HUES6 (cell line): ENCODE results near the gene CACNA1C.

Experiments
- H3K27ac ChIP-seq: 2 replicates; pipeline ENCODE4 v1.7.0; 2013; ENCODE audit warnings: low read depth, mild to moderate bottlenecking, low read length, inconsistent platforms
- H3K27me3 ChIP-seq: 2 replicates; pipeline ENCODE4 v1.6.1; 2013; ENCODE audit warnings: low read length; ENCODE audit not compliant: control insufficient read depth, insufficient read depth
- H3K36me3 ChIP-seq: 2 replicates; pipeline ENCODE4 v1.6.1; 2013; ENCODE audit warnings: low read length; ENCODE audit not compliant: control insufficient read depth, insufficient read depth
- H3K4me1 ChIP-seq: 2 replicates; pipeline ENCODE4 v1.6.1; 2013; ENCODE audit warnings: low read length; ENCODE audit not compliant: control insufficient read depth, insufficient read depth
- H3K4me3 ChIP-seq: 2 replicates; pipeline ENCODE4 v1.5.1; 2013; ENCODE audit warnings: low read depth, low read length
- H3K9ac ChIP-seq: one replicate; pipeline ENCODE4 v1.6.1; 2013; ENCODE audit warnings: mild to moderate bottlenecking, low read length
- H3K9me3 ChIP-seq: 2 replicates; pipeline ENCODE4 v1.6.1; 2013; ENCODE audit warnings: low read depth, low read length; ENCODE audit not compliant: control insufficient read depth, insufficient read depth

Gene CACNA1C

GRCh38 chr12:2016862-2017545, 35.8 kb upstream of the CACNA1C start:
- Histone ChIP-seq H3K9me3 (peaks cover 5% of the 10 kb centered on the region; the same call in 1 of the 2 replicates), H3K27ac (no peak overlapping the region), H3K27me3 (no peaks in the 10 kb centered on the region), H3K36me3 (no peaks in the 10 kb centered on the region), H3K9ac (no peak overlapping the region), H3K4me1 (peaks cover 10% of the 10 kb centered on the region; the same call in 1 of the 2 replicates), H3K4me3 (no peak overlapping the region)

GRCh38 chr12:2017546-2018337, 35.0 kb upstream of the CACNA1C start:
- no peak overlapping the region for H3K4me3 ChIP-seq
- no peaks in the 10 kb centered on the region for H3K36me3 ChIP-seq
- H3K27me3 ChIP-seq, result no peaks in the 10 kb centered on the region
- H3K9ac ChIP-seq, result no peak overlapping the region
- peaks cover 10% of the 10 kb centered on the region; the same call in 1 of the 2 replicates for H3K4me1 ChIP-seq
- peaks cover 5% of the 10 kb centered on the region; the same call in 1 of the 2 replicates for H3K9me3 ChIP-seq
- H3K27ac ChIP-seq, result no peak overlapping the region

GRCh38 chr12:2018391-2018790, 34.4 kb upstream of the CACNA1C start:
- Histone ChIP-seq H3K36me3 (no peaks in the 10 kb centered on the region), H3K4me3 (no peak overlapping the region), H3K27ac (no peak overlapping the region), H3K9ac (no peak overlapping the region), H3K27me3 (no peaks in the 10 kb centered on the region; the same call in 1 of the 2 replicates), H3K9me3 (peaks cover 5% of the 10 kb centered on the region; the same call in 1 of the 2 replicates), H3K4me1 (peaks cover 10% of the 10 kb centered on the region; the same call in 1 of the 2 replicates)

GRCh38 chr12:2019126-2019525, 33.7 kb upstream of the CACNA1C start:
- peaks cover 5% of the 10 kb centered on the region; the same call in 1 of the 2 replicates for H3K4me1 ChIP-seq
- no peak overlapping the region for H3K9ac ChIP-seq
- no peaks in the 10 kb centered on the region for H3K36me3 ChIP-seq
- no peak overlapping the region for H3K27ac ChIP-seq
- no peak overlapping the region for H3K4me3 ChIP-seq
- H3K9me3 ChIP-seq, result peaks cover 5% of the 10 kb centered on the region; the same call in 1 of the 2 replicates
- no peaks in the 10 kb centered on the region; the same call in 1 of the 2 replicates for H3K27me3 ChIP-seq

- no peaks in the 10 kb centered on the region for H3K36me3 ChIP-seq
- no peak overlapping the region for H3K27ac ChIP-seq
- H3K4me1 ChIP-seq, result 0 out of 2 replicates have a peak, but pooled peaks cover 5% of the 10 kb centered on the region
- H3K27me3 ChIP-seq, result no peaks in the 10 kb centered on the region; the same call in 1 of the 2 replicates
- H3K9me3 ChIP-seq, result peaks cover 5% of the 10 kb centered on the region; the same call in 1 of the 2 replicates
- no peak overlapping the region for H3K4me3 ChIP-seq
- H3K9ac ChIP-seq, result no peak overlapping the region
These were observed 32.3 kb upstream of the CACNA1C start for GRCh38 chr12:2020511-2020910.

GRCh38 chr12:2023365-2023764, 29.4 kb upstream of the CACNA1C start:
- Histone ChIP-seq H3K9ac (no peak overlapping the region), H3K36me3 (no peaks in the 10 kb centered on the region), H3K27ac (no peak overlapping the region), H3K4me1 (0 out of 2 replicates have a peak, but pooled peaks cover 2% of the 10 kb centered on the region), H3K9me3 (peaks cover 5% of the 10 kb centered on the region; the same call in 1 of the 2 replicates), H3K27me3 (no peaks in the 10 kb centered on the region; the same call in 1 of the 2 replicates), H3K4me3 (no peak overlapping the region)

- Histone ChIP-seq H3K4me3 (no peak overlapping the region), H3K4me1 (0 out of 2 replicates have a peak, but pooled peaks cover 2% of the 10 kb centered on the region), H3K9me3 (no peaks in the 10 kb centered on the region), H3K9ac (no peak overlapping the region), H3K36me3 (no peaks in the 10 kb centered on the region), H3K27ac (no peak overlapping the region), H3K27me3 (peaks cover 6% of the 10 kb centered on the region; the same call in 1 of the 2 replicates)
These were observed 25.4 kb upstream of the CACNA1C start for GRCh38 chr12:2027351-2027750.

GRCh38 chr12:2029851-2030250, 22.9 kb upstream of the CACNA1C start:
- Histone ChIP-seq H3K27me3 (peaks cover 30% of the 10 kb centered on the region), H3K4me3 (no peak overlapping the region), H3K4me1 (no peaks in the 10 kb centered on the region), H3K9me3 (no peaks in the 10 kb centered on the region), H3K36me3 (no peaks in the 10 kb centered on the region), H3K27ac (no peak overlapping the region), H3K9ac (no peak overlapping the region)

GRCh38 chr12:2032506-2032905, 20.3 kb upstream of the CACNA1C start:
- Histone ChIP-seq H3K36me3 (no peaks in the 10 kb centered on the region), H3K9ac (no peak overlapping the region), H3K27ac (no peak overlapping the region), H3K9me3 (no peaks in the 10 kb centered on the region), H3K4me3 (no peak overlapping the region), H3K27me3 (peaks cover 55% of the 10 kb centered on the region), H3K4me1 (peaks cover 7% of the 10 kb centered on the region; the same call in 1 of the 2 replicates)

GRCh38 chr12:2034633-2035430, 18.0 kb upstream of the CACNA1C start:
- Histone ChIP-seq H3K36me3 (no peaks in the 10 kb centered on the region), H3K27me3 (peaks cover 76% of the 10 kb centered on the region), H3K9ac (no peak overlapping the region), H3K27ac (no peak overlapping the region), H3K4me3 (peak overlapping the region; percentile 43), H3K9me3 (no peaks in the 10 kb centered on the region), H3K4me1 (peaks cover 7% of the 10 kb centered on the region; the same call in 1 of the 2 replicates)
